ENCODE measurements around the gene KLF17. TPM values are rescaled to one million over a fixed set of nuclear protein-coding genes. Genes with fewer than 3 reads are reported as not detected.
A peak's percentile ranks its signal among the peaks of the same experiment; 100 is the strongest.
"Not testable (repeated sequence)": the region's sequence is repeated elsewhere in the genome, so short reads cannot be mapped to it uniquely, and the experiment has no call there.

Gene KLF17
- polyA plus RNA-seq, 4 donors = 0.16 to 0.93 TPM; not detected in 2

DNA sequence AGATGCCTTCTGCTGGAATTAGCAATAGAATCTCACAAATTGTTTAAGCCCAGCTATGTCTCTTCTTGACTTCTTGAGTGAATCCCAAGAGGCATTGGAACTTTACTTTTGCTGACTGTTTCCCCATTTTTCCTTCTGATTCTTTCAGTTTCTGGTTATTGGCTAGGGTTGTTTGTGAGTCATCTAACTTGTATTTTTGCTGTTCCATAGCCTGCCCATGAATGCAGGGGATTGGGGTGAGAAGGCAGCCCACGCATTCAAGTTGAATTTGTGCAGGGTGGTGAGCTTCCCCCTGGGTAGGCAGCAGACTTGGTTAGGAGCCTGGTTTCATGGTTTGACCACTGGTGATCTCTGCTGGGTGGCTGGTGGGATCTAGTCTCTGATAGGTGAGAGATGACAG is 10.4 kb upstream of the KLF17 start:
- DNase-seq (ENCODE audit: low read depth in 4 of 4, low spot score in 3 of 4) = no peak

GRCh38 chr1:44108971-44109370 is 9.7 kb upstream of the KLF17 start:
- no peak for DNase-seq (ENCODE audit: low read depth in 4 of 4, low spot score in 3 of 4)

DNA sequence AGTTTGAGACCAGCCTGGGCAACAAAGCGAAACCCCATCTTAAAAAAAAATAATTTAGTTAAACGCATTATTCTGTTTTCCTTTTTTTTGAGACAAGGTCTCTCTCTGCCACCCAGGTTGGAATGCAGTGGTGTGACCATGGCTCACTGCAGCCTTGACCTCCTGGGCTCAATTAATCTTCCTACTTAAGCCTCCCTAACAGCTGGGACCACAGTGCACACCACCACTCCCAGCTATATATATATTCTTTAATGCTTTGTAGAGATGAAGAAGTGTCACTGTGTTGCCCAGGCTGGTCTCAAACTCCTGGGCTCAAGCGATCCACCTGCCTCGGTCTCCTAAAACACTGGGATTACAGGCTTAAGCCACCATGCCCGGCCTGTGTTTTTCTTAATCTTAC is 7.7 kb upstream of the KLF17 start:
- DNase-seq (ENCODE audit: low read depth in 4 of 4, low spot score in 3 of 4) = no peak

DNA sequence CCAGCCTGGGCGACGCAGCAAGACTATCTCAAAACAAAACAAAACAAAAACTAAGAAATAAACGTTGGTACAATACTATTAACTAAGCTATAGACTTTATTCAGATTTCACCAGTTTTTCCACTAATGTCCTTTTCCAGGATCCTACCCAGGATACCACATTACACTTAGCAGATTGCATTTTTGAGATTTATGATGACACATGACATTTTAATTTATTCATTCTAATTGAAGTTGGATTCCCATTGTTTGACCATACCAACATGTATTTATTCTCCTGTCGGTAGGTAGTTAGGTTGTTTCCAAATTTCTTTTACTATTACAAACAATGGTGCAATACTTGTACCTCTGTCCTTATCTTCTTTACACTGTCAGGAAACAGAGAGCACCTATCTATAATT is 6.8 kb upstream of the KLF17 start:
- no peak for DNase-seq (ENCODE audit: low read depth in 4 of 4, low spot score in 3 of 4)

DNA sequence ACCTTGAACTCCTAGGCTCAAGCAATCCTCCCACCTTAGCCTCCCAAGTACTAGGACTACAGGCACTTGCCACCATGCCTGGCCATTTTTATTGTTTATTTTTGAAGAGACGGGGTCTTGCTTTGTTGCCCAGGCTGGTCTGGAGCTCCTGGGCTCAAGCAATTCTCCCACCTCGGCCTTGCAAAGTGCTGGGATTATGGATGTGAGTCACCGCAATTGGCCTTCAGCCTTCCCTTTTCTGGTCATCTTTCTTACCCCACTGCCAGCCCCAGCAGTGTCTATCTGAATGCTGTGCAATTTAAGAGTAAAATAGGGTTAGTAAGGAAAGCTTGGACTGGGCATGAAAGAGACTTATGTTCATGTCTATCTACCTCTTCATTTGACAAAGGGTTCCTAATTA is 6.1 kb upstream of the KLF17 start:
- DNase-seq (ENCODE audit: low read depth in 4 of 4, low spot score in 3 of 4) = no peak

DNA sequence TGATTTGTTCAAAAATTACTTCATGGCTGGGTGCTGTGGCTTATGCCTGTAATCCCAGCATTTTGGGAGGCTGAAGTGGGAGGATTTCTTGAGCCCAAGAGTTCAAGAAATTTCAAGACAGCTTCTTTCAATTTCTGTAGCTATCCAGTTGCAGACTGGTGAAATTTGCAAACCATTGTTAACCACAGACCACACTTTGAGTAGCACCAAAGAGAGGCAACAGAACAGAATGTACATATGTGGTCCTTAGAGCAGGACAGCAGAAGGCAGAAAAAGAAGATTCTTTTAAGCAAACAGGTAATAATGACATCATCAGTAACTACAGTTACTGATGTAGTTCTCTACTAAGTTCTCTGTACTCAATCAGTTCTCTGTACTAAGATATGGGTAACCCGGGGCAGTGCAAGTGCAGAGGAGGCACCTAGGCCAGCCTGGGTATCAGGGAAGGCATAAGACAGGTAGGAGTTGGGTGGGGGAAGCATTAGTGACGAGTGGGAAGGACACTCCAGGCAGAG is 5.5 kb upstream of the KLF17 start:
- DNase-seq (ENCODE audit: low read depth in 4 of 4, low spot score in 3 of 4) = no peak

GRCh38 chr1:44114098-44114497 is 4.5 kb upstream of the KLF17 start:
- DNase-seq (ENCODE audit: low read depth in 4 of 4, low spot score in 3 of 4) = no peak

- not testable (repeated sequence) for DNase-seq (ENCODE audit: low read depth in 4 of 4, low spot score in 3 of 4)
Observed at GRCh38 chr1:44117272-44117671, 1.3 kb upstream of the KLF17 start.

- no peak for DNase-seq (ENCODE audit: low read depth in 4 of 4, low spot score in 3 of 4)
Observed at GRCh38 chr1:44119525-44119924, 904 bp downstream of the KLF17 start.

- no peak for DNase-seq (ENCODE audit: low read depth in 4 of 4, low spot score in 3 of 4)
Observed at GRCh38 chr1:44120398-44120949, 1.9 kb downstream of the KLF17 start.

- DNase-seq (ENCODE audit: low read depth in 4 of 4, low spot score in 3 of 4) = no peak
Observed at GRCh38 chr1:44129616-44130500, 11.2 kb downstream of the KLF17 start.

DNA sequence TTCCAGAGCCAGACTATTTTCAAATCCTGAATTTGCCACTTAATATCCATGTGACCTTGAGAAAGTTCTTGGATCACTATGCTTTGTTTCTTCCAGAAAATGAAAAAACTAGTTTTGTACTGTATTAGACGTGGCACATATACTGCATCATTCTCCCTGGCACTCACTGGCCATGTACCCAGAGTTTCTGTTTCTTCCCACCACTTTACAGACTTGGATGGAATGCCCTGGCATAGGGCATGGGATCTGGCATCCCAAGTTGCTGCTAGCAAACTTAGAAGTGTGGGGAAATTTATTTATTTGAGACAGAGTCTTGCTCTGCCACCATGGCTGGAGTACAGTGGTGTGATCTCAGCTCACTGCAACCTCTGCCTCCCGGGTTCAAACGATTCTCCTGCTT is 12.8 kb downstream of the KLF17 start:
- no peak for DNase-seq (ENCODE audit: low read depth in 4 of 4, low spot score in 3 of 4)

GRCh38 chr1:44134071-44134920 is 15.7 kb downstream of the KLF17 start:
- no peak for DNase-seq (ENCODE audit: low read depth in 4 of 4, low spot score in 3 of 4)

DNA sequence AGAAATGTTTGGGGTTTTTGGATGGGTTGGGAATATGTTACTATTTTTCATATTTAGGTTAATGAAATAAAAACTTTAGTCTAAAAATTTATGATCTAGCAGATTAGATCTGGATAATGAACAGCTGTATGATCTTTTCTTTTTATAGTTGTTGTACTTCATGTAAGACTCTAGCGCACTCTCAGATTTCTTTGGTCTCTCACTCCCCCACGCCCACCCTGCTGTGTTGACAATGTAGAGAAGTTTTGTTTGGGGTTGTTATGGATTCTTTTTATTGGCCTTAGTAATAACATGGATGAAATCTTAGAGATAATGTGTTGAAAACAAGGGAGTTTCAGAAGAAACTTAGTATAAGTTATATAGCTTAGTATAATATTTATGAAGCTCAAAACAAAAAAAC is 17.3 kb downstream of the KLF17 start:
- DNase-seq (ENCODE audit: low read depth in 4 of 4, low spot score in 3 of 4) = peak; percentile 17 to 58 (median 34)

- DNase-seq (ENCODE audit: low read depth in 4 of 4, low spot score in 3 of 4) = no peak
Observed at GRCh38 chr1:44138239-44138638, 19.6 kb downstream of the KLF17 start.

DNA sequence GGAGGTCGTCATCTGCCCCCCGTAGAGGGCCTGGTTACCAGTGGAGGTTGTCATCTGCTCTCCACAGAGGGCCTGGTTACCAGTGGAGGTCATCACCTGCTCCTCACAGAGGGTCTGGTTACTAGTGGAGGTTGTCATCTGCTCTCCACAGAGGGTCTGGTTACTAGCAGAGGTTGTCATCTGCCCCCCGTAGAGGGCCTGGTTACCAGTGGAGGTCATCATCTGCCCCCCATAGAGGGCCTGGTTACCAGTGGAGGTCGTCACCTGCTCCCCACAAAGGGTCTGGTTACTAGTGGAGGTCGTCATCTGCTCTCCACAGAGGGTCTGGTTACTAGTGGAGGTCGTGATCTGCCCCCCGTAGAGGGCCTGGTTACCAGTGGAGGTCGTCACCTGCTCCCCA is 20.9 kb downstream of the KLF17 start:
- DNase-seq (ENCODE audit: low read depth in 4 of 4, low spot score in 3 of 4) = not testable (repeated sequence)

DNA sequence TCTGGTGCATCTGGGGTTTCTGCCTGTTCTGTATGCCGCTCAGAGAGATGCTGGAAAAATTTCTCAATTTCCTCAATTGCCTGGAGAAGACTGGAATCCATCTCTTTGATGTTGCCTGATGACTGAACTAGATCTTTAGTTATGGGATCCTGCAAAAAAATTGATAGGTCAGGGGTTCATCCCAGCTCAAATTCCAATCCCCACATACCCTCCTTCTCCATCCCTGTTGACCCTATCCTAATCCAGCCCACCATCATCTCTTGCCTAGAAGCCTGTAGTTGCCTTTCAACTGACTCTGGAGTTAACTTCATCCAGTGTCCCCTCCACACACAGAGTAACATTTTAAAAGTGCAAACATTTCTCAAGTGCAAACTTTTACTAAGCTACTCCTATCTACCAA is 22.9 kb downstream of the KLF17 start, which contains the start of gene KLF18:
KLF18 (minus strand) TSS at position 101 of the 400 bp plus-strand sequence; CDS start at position 101, 0 bp downstream.
- DNase-seq (ENCODE audit: low read depth in 4 of 4, low spot score in 3 of 4) = no peak

- DNase-seq (ENCODE audit: low read depth in 4 of 4, low spot score in 3 of 4) = no peak
Observed at GRCh38 chr1:44144962-44145756, 26.5 kb downstream of the KLF17 start.

DNA sequence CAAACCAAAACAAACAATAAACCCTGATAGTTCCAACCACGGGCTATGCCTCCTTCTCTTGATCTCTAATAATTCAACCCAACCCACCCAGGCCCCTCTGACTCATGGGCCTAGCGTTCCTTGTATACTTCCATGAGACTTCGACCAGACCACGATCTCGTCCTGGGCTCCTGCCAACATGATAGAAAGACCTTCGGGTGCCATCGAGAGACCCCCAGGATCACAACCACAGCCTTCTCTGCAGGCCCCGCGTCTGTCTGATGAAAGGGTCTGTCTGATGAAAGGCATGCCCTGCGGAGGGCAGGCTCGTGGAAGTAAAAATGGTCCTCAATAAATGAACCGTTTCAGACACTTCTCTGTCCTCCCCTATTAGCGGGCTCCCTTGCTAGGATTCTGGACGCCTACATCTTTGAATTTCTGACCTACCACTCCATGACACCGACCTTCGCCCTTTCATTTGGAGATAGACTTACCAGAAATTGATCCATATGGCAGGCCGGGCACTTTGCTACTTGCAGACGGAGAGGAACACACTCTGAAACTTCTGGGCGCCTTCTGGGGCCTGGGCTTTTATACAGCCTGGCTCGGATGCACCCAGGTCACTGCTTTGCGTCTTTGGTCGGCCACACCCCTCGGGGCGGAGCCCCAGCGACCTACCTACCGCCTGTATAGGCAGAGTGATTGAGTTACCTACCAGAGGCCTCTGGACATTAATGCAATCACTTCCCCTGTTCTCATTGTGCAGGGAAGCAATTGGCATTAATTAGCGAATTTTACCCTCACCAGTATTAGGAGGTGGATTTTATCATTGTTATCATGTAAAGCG is 28.1 kb downstream of the KLF17 start:
- no peak for DNase-seq (ENCODE audit: low read depth in 4 of 4, low spot score in 3 of 4)

Measured in left renal pelvis (tissue), 4 donors.